ENCODE measurements around the gene CYP19A1.

CYP19A1 gene

DNA sequence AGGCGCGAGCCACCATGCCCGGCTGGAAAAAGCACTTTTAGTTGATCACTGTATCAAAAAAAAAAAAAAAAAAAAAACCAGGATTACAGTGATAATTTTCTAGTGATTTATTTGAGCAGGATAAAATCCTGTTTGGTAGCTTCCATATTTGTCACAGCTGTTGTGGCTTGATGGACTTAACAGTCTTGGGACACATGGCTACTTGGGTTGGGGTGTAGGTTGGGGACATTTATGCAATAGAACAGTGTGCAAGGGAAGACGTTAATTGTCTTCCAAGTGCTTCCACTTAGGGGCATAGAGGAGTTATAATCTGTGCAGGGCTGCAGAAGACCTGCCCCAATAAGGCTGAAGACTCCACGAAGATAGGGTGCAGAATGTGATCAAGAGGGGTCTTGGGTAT lies 136.8 kb downstream of the CYP19A1 start:
- Histone ChIP-seq H3K9me3 (no peaks in the 10 kb centered on the region), H3K36me3 (no peaks in the 10 kb centered on the region), H3K27ac (no peak overlapping the region), H3K4me3 (ENCODE audit: low read depth in 1 of 2, low read length in 1 of 2) (no peak overlapping the region), H3K27me3 (peaks cover 6% of the 10 kb centered on the region), H3K4me1 (ENCODE audit: control insufficient read depth in 1 of 2, insufficient read depth in 1 of 2, low read depth in 1 of 2, low read length in 1 of 2) (peaks cover 9 to 16% of the 10 kb centered on the region in 2 experiments)
- TF ChIP-seq, protein P1, sequence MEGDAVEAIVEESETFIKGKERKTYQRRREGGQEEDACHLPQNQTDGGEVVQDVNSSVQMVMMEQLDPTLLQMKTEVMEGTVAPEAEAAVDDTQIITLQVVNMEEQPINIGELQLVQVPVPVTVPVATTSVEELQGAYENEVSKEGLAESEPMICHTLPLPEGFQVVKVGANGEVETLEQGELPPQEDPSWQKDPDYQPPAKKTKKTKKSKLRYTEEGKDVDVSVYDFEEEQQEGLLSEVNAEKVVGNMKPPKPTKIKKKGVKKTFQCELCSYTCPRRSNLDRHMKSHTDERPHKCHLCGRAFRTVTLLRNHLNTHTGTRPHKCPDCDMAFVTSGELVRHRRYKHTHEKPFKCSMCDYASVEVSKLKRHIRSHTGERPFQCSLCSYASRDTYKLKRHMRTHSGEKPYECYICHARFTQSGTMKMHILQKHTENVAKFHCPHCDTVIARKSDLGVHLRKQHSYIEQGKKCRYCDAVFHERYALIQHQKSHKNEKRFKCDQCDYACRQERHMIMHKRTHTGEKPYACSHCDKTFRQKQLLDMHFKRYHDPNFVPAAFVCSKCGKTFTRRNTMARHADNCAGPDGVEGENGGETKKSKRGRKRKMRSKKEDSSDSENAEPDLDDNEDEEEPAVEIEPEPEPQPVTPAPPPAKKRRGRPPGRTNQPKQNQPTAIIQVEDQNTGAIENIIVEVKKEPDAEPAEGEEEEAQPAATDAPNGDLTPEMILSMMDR (IDR thresholded peaks at IDR 0.05), result no peak

DNA sequence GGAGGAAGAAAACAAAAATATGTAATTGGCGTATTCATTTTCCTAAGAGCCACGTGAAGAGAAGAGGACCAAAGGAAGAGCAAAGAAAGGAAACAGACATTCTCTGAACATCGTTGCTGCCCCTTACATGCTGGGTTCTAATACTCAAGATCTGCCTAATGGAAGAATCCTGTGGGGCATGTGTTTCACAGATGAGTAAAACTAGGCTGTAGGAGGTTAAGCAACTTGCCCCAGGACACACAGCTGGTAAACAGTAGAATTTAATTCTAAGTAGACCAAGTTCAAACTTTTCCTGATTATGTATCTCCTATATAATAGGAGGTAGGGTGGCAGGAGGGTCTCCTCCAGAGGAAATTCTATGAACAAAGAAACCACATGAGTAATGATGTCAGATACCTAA lies 137.6 kb downstream of the CYP19A1 start:
- Histone ChIP-seq H3K27me3 (peaks cover 6% of the 10 kb centered on the region), H3K36me3 (no peaks in the 10 kb centered on the region), H3K4me3 (ENCODE audit: low read depth in 1 of 2, low read length in 1 of 2) (no peak overlapping the region), H3K27ac (no peak overlapping the region), H3K4me1 (ENCODE audit: control insufficient read depth in 1 of 2, insufficient read depth in 1 of 2, low read depth in 1 of 2, low read length in 1 of 2) (peaks cover 9 to 16% of the 10 kb centered on the region in 2 experiments), H3K9me3 (no peaks in the 10 kb centered on the region)
- TF ChIP-seq, protein P1 (IDR thresholded peaks at IDR 0.05), result no peak

DNA sequence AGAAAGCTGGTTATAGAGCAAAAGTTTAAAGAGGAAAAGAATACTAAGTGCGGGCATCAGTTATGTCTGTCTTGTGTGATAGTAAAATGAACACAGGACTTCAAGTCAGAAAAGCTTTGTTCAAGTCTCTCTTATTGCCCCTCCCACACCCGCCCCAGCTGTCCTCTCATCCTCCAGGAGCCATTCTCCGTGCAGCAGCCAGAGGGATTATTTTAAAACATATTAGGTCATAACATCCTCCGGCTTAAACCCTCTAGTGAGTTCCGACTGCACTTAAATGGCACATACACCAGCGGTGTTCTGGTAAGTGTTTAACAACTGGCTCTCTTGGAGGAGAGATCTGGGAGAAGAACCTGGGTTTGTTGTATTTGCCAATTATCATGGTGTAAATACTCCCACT lies 138.9 kb downstream of the CYP19A1 start:
- H3K9me3 ChIP-seq, result no peaks in the 10 kb centered on the region
- no peaks in the 10 kb centered on the region for H3K36me3 ChIP-seq
- TF ChIP-seq, protein P1 (IDR thresholded peaks at IDR 0.05), result no peak
- no peaks in the 10 kb centered on the region for H3K27me3 ChIP-seq
- H3K27ac ChIP-seq, result no peak overlapping the region
- no peak overlapping the region for H3K4me3 ChIP-seq (ENCODE audit: low read depth in 1 of 2, low read length in 1 of 2)
- H3K4me1 ChIP-seq (ENCODE audit: control insufficient read depth in 1 of 2, insufficient read depth in 1 of 2, low read depth in 1 of 2, low read length in 1 of 2), result peaks cover 9 to 16% of the 10 kb centered on the region in 2 experiments

- TF ChIP-seq, protein P1 (IDR thresholded peaks at IDR 0.05), result no peak
- Histone ChIP-seq H3K27ac (no peak overlapping the region), H3K27me3 (no peaks in the 10 kb centered on the region), H3K4me3 (ENCODE audit: low read depth in 1 of 2, low read length in 1 of 2) (no peak overlapping the region), H3K36me3 (no peaks in the 10 kb centered on the region), H3K9me3 (no peaks in the 10 kb centered on the region), H3K4me1 (ENCODE audit: control insufficient read depth in 1 of 2, insufficient read depth in 1 of 2, low read depth in 1 of 2, low read length in 1 of 2) (peaks cover 9 to 15% of the 10 kb centered on the region in 2 experiments)
Observed at GRCh38 chr15:51198701-51199232, 139.6 kb downstream of the CYP19A1 start.

GRCh38 chr15:51195459-51195858 lies 142.9 kb downstream of the CYP19A1 start:
- Histone ChIP-seq H3K27ac (no peak overlapping the region), H3K36me3 (no peaks in the 10 kb centered on the region), H3K4me3 (ENCODE audit: low read depth in 1 of 2, low read length in 1 of 2) (no peak overlapping the region), H3K4me1 (ENCODE audit: control insufficient read depth in 1 of 2, insufficient read depth in 1 of 2, low read depth in 1 of 2, low read length in 1 of 2) (peaks cover 32 to 33% of the 10 kb centered on the region in 2 experiments), H3K27me3 (no peaks in the 10 kb centered on the region), H3K9me3 (no peaks in the 10 kb centered on the region)
- TF ChIP-seq, protein P1 (IDR thresholded peaks at IDR 0.05), result no peak

Data from neutrophil (primary cell).